IMR-90 (cell line): ENCODE data around the gene PDCD1LG2. TPM values are rescaled to one million over a fixed set of nuclear protein-coding genes. Genes with fewer than 3 reads are reported as not detected.

Experiments used
- ATAC-seq: fragments of 200-7000 bp; cut with Tn5 transposase; 2 replicates; pipeline ENCODE4 v1.9.1; 2020; ENCODE audit warnings: low read depth, mild to moderate bottlenecking, moderate library complexity
- BruUV-seq: library from RNA; stranded (reverse); fragments of 400-500 nt; replicated peaks from 2 replicates; lab custom pipeline; 2021; lab: Mats Ljungman, UMichigan
- CTCF ChIA-PET: fragments of 300-600 bp; formaldehyde crosslinking; extraction: SDS; loops from one replicate; lab custom pipeline; 2021; ENCODE audit warnings: antibody characterized with exemption; lab: Yijun Ruan, JAX
- POLR2A ChIA-PET: fragments of 300-600 bp; sonication (Branson Sonifier 250); formaldehyde crosslinking; loops from one replicate; lab custom pipeline; 2022; ENCODE audit warnings: antibody characterized with exemption; ENCODE audit not compliant: unreplicated experiment; lab: Charles Lee
- DNase-seq: peaks from one replicate; pipeline ENCODE4 v3.0.0; 2013
- H2AFZ ChIP-seq: replicated peaks from 2 replicates; pipeline ENCODE3; 2013; ENCODE audit warnings: low read length, mild to moderate bottlenecking; ENCODE audit not compliant: poor library complexity
- H2AK5ac ChIP-seq: 2 replicates; pipeline ENCODE4 v1.6.1; 2013; ENCODE audit warnings: low read depth, low read length, inconsistent platforms
- H2AK9ac ChIP-seq: replicated peaks from 2 replicates; pipeline ENCODE3; 2013; ENCODE audit warnings: mild to moderate bottlenecking, low read depth, low read length, moderate library complexity; ENCODE audit not compliant: poor library complexity
- H2BK120ac ChIP-seq: 2 replicates; pipeline ENCODE4 v1.6.1; 2013; ENCODE audit warnings: low read depth, low read length, inconsistent platforms
- H2BK15ac ChIP-seq: 3 replicates; pipeline ENCODE4 v1.6.1; 2013; ENCODE audit warnings: low read depth, low read length, inconsistent platforms
- H2BK20ac ChIP-seq: 2 replicates; pipeline ENCODE4 v1.6.1; 2013; ENCODE audit warnings: low read depth, mild to moderate bottlenecking, inconsistent platforms, low read length, moderate library complexity
- H2BK5ac ChIP-seq: 2 replicates; pipeline ENCODE4 v1.6.1; 2013; ENCODE audit warnings: mild to moderate bottlenecking, low read depth, low read length, inconsistent platforms; ENCODE audit not compliant: poor library complexity, severe bottlenecking
- H3K14ac ChIP-seq: replicated peaks from 2 replicates; pipeline ENCODE4 v1.6.1; 2013; ENCODE audit warnings: low read depth, low read length, inconsistent platforms
- H3K18ac ChIP-seq: 2 replicates; pipeline ENCODE4 v1.6.1; 2013; ENCODE audit warnings: low read depth, low read length, control low read depth
- H3K23ac ChIP-seq: 2 replicates; pipeline ENCODE4 v1.6.1; 2013; ENCODE audit warnings: low read depth, low read length, inconsistent platforms
- H3K27ac ChIP-seq: 2 replicates; pipeline ENCODE4 v1.5.1; 2013; ENCODE audit warnings: mild to moderate bottlenecking, control low read depth, low read length; ENCODE audit not compliant: insufficient read depth
- H3K27me3 ChIP-seq: 2 replicates; pipeline ENCODE4 v1.6.1; 2013; ENCODE audit warnings: low read length; ENCODE audit not compliant: control insufficient read depth, insufficient read depth
- H3K36me3 ChIP-seq: 2 replicates; pipeline ENCODE4 v1.6.1; 2013; ENCODE audit warnings: low read length, mixed read lengths; ENCODE audit not compliant: control insufficient read depth, insufficient read depth
- H3K4ac ChIP-seq: 2 replicates; pipeline ENCODE4 v1.6.1; 2013; ENCODE audit warnings: low read depth, low read length, inconsistent platforms
- H3K4me1 ChIP-seq: 2 replicates; pipeline ENCODE4 v1.6.1; 2013; ENCODE audit warnings: low read length, mixed read lengths; ENCODE audit not compliant: control insufficient read depth, insufficient read depth
- H3K4me2 ChIP-seq: 2 replicates; pipeline ENCODE4 v1.6.1; 2013; ENCODE audit warnings: low read depth, mild to moderate bottlenecking, control low read depth, low read length, moderate library complexity
- H3K4me3 ChIP-seq: 2 replicates; pipeline ENCODE4 v1.5.1; 2013; ENCODE audit warnings: low read depth, mild to moderate bottlenecking, control low read depth, low read length, moderate library complexity; ENCODE audit not compliant: insufficient read depth
- H3K56ac ChIP-seq: 2 replicates; pipeline ENCODE4 v1.6.1; 2013; ENCODE audit warnings: low read length, inconsistent platforms; ENCODE audit not compliant: insufficient read depth; ENCODE audit errors: extremely low read depth
- H3K79me1 ChIP-seq, 2 experiments: 2 replicates each; pipeline ENCODE4 v1.6.1; 2013; ENCODE audit warnings: low read length in 2 of 2, inconsistent platforms in 1 of 2, low read depth in 1 of 2
- H3K9ac ChIP-seq: 2 replicates; pipeline ENCODE4 v1.6.1; 2013; ENCODE audit warnings: low read depth, low read length, control low read depth
- H3K9me1 ChIP-seq: 2 replicates; pipeline ENCODE4 v1.6.1; 2013; ENCODE audit warnings: low read length, inconsistent platforms; ENCODE audit not compliant: insufficient read depth
- H3K9me3 ChIP-seq: 2 replicates; pipeline ENCODE4 v1.6.1; 2013; ENCODE audit warnings: low read length; ENCODE audit not compliant: control insufficient read depth, insufficient read depth
- H4K20me1 ChIP-seq: 2 replicates; pipeline ENCODE4 v1.6.1; 2013; ENCODE audit warnings: low read length, inconsistent platforms; ENCODE audit not compliant: insufficient read depth
- H4K5ac ChIP-seq: 2 replicates; pipeline ENCODE4 v1.6.1; 2013; ENCODE audit warnings: mild to moderate bottlenecking, low read depth, low read length, control low read depth
- H4K8ac ChIP-seq, 2 experiments: 2 replicates each; pipeline ENCODE4 v1.6.1; 2013; ENCODE audit warnings: low read depth in 2 of 2, low read length in 2 of 2, control low read depth in 1 of 2, inconsistent platforms in 1 of 2
- H4K91ac ChIP-seq: 2 replicates; pipeline ENCODE4 v1.6.1; 2013; ENCODE audit warnings: low read depth, low read length, inconsistent platforms; ENCODE audit not compliant: insufficient read depth
- CEBPB ChIP-seq: IDR thresholded peaks from 2 replicates; pipeline ENCODE4 v1.6.1; 2012; ENCODE audit warnings: low read depth, low read length, improper control_type of control experiment
- NFE2L2 ChIP-seq: fragments of 150-350 bp; IDR thresholded peaks from 2 replicates; pipeline ENCODE4 v1.6.1; 2016; ENCODE audit warnings: low read depth, mild to moderate bottlenecking, low read length
- WGBS, 2 experiments: methylation state at CpG; one replicate each; pipeline versions ENCODE4 v1.1.5 to v1.1.7; 2013; ENCODE audit warnings: missing lambda C conversion rate in 2 of 2; ENCODE audit not compliant: insufficient read length in 1 of 2; ENCODE audit errors: extremely low coverage in 2 of 2; 5-methylcytosine and 5-hydroxymethylcytosine counted together
- dilution Hi-C: fragments of 300-500 bp; cut with HindIII; formaldehyde crosslinking; loops from one replicate; pipeline ENCODE4 v1.14.3; 2018; ENCODE audit warnings: low sequenced_read_pairs; ENCODE audit not compliant: unreplicated experiment
- in situ Hi-C: fragments of 300-500 bp; cut with MboI; formaldehyde crosslinking; loops from 3 replicates; pipeline ENCODE4 v1.14.3; 2019; ENCODE audit warnings: low sequenced_read_pairs, inconsistent platforms, mixed read lengths
- intact Hi-C: fragments of 100-400 bp; cut with micrococcal nuclease; formaldehyde crosslinking; loops from 2 replicates; pipeline ENCODE4 v1.10.0; 2022
- polyA plus RNA-seq, 3 experiments: library from polyadenylated mRNA; depleted of rRNA; stranded (reverse); fragments of >200 nt; gene quantifications; 2 replicates each; pipeline ENCODE4 v1.2.3, GENCODE V29; 2012; ENCODE audit warnings: low replicate concordance in 1 of 3
- total RNA-seq: library from RNA; depleted of rRNA; stranded (reverse); fragments of >200 nt; gene quantifications from 2 replicates; pipeline ENCODE4 v1.2.3, GENCODE V29; 2012
- TF ChIP-seq, protein P1 (sequence below): fragments of 150-350 bp; IDR thresholded peaks from 2 replicates; pipeline ENCODE4 v1.6.1; 2016; ENCODE audit warnings: low read depth, mild to moderate bottlenecking, low read length, moderate library complexity, borderline replicate concordance

Gene PDCD1LG2
- total and polyA plus RNA-seq, 2 of the 4 experiments (the other 2 are of a cell fraction) = 17.5 to 33.3 TPM

DNA sequence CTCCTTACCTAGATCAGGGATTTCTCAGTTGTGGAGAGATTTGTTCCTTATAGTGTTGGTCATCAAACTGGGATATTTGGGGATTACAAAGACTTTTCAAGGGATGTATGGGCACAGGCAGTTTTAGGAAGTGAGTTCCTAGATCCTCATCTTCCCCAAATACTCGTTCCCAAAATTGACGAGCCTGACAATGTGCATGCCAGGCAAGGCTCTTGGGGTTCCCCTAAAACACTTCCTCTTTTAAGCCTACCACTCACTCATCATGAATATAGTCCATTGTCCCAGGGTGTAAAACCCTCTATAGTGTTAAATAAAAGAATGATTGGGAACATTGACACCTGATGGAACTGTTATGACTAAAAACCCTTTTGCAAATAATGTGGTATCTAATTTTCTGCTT, 26.4 kb downstream of the PDCD1LG2 start:
- Histone ChIP-seq H2BK5ac (no peak overlapping the region), H4K8ac (no peak overlapping the region), H3K4me3 (no peak overlapping the region), H3K9me1 (peaks cover 2% of the 10 kb centered on the region; the same call in 1 of the 2 replicates), H2BK15ac (no peak overlapping the region), H2BK20ac (no peak overlapping the region), H3K9ac (no peak overlapping the region), H2BK120ac (no peak overlapping the region), H3K4me2 (no peak overlapping the region), H4K91ac (no peak overlapping the region), H2AK5ac (no peak overlapping the region), H2AK9ac (no peak overlapping the region), H3K14ac (no peak overlapping the region), H3K23ac (no peak overlapping the region), H3K79me1 (peaks cover 3 to 17% of the 10 kb centered on the region in 2 experiments; a peak in 2 of 4 replicates), H4K5ac (no peak overlapping the region), H3K56ac (no peak overlapping the region), H3K18ac (no peak overlapping the region), H4K20me1 (no peaks in the 10 kb centered on the region), H3K4me1 (no peaks in the 10 kb centered on the region), H3K36me3 (peaks cover 7% of the 10 kb centered on the region), H3K4ac (no peak overlapping the region), H3K27ac (no peak overlapping the region), H3K27me3 (no peaks in the 10 kb centered on the region), H2AFZ (no peak overlapping the region), H3K9me3 (no peaks in the 10 kb centered on the region)
- POLR2A ChIA-PET = no interaction called here
- dilution Hi-C loops (no loop called here), in situ Hi-C loops (no loop called here), intact Hi-C loops (no loop called here)
- DNase-seq = no peak
- ATAC-seq = no peak
- BruUV-seq = no TSS peak
- no CpG with 5 or more reads among the region's 2 CpGs for WGBS, 2 experiments
- CTCF ChIA-PET = no interaction called here
- TF ChIP-seq, protein P1, sequence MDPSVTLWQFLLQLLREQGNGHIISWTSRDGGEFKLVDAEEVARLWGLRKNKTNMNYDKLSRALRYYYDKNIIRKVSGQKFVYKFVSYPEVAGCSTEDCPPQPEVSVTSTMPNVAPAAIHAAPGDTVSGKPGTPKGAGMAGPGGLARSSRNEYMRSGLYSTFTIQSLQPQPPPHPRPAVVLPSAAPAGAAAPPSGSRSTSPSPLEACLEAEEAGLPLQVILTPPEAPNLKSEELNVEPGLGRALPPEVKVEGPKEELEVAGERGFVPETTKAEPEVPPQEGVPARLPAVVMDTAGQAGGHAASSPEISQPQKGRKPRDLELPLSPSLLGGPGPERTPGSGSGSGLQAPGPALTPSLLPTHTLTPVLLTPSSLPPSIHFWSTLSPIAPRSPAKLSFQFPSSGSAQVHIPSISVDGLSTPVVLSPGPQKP = no peak
- TF ChIP-seq NFE2L2 (no peak), CEBPB (no peak)
